ENCODE data around the gene SDC1. TPM values are rescaled to one million over a fixed set of nuclear protein-coding genes. Genes with fewer than 3 reads are reported as not detected.

SDC1 gene
- total and polyA plus RNA-seq, 2 of the 8 experiments (the other 6 are each of a cell fraction or from before 2014, with no cell fraction given) = 45.3 to 73.3 TPM

DNA sequence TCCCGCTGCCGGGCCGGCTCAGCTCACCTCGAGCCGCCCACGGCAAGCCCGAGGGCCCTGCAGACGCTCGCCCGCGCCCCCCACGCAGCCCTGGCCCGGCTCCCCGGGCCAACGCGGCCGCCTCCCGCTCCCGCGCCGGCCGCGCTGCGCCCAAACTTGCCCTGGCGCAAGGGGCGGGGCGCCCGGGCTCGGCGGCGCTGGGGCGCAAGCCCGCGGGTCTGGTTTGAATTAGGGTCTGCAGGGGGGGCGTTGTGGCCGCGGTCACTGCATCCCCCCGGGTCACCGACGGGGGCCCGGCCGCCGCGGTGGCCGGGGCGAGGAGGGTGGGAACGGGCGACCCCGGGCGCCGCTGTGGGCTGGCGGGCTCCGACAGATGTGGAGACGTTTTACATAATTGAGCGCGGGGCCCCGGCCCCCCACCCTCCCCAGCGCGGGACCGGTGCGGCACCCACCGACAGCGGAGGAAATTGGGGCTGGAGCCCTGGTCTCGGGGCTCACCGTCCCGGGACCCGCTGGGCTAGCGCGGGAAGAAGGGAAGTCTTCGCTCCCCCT, 690 bp downstream of the SDC1 start (continued):
- no peak for TF ChIP-seq MAFK (IDR thresholded peaks at IDR 0.05; ENCODE audit: low read depth, low read length)
